Endothelial cell of umbilical vein (primary cell): ENCODE results near the gene LRRTM4.

Experiments
- CTCF ChIP-seq, 2 donors: IDR thresholded peaks; 1 replicate in 1 of 2; 2 replicates in 1 of 2; pipeline ENCODE4 v1.5.1; 2011; ENCODE audit warnings: low read length in 2 of 2, mild to moderate bottlenecking in 2 of 2, moderate library complexity in 2 of 2, control low read depth in 1 of 2, inconsistent platforms in 1 of 2, low read depth in 1 of 2; ENCODE audit not compliant: insufficient read depth in 1 of 2; ENCODE audit errors: extremely low read depth in 1 of 2
- JUN ChIP-seq: IDR thresholded peaks from 2 replicates; pipeline ENCODE4 v1.6.1; 2011; ENCODE audit warnings: borderline replicate concordance, low read depth; ENCODE audit not compliant: insufficient read length, insufficient read depth
- POLR2A ChIP-seq: IDR thresholded peaks from 2 replicates; pipeline ENCODE4 v1.6.1; 2012; ENCODE audit warnings: low read depth, mild to moderate bottlenecking, control low read depth, low read length

DNA sequence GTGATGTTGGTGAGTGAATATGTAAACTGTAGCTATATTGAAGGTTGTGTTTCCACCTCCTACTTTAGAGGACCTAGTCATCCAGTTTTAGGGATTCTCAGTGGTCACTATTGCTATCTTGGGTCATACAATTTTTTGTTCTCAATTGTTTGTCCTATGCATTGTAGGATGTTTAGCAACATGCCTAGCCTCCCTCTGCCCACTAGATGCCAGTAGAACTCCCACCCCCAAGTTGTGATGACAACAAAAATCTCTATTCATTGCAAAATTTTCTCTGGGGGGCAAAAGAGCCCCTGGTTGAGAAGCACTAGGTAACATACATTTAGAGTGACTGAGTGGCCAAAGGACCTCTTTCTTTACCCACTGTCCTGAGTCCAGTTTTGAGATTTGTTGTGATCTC lies 87.3 kb downstream of the LRRTM4 start:
- no peak for TF ChIP-seq POLR2A
- no peak for TF ChIP-seq CTCF (IDR thresholded peaks at IDR 0.05; ENCODE audit: extremely low read depth in 1 of 2, insufficient read depth in 1 of 2, low read depth in 1 of 2, low read length in 2 of 2)
- no peak for TF ChIP-seq JUN
